Upper lobe of left lung (tissue), 4 donors: ENCODE measurements around the gene ADAMTS2.

ENCODE experiments used
- EP300 ChIP-seq, 4 donors: sonication (generic); formaldehyde crosslinking; IDR thresholded peaks; one replicate each; pipeline ENCODE4 v1.5.1; 2017; ENCODE audit warnings: antibody characterized with exemption in 4 of 4, control low read depth in 2 of 4
- POLR2AphosphoS5 ChIP-seq, 2 donors: sonication (generic); formaldehyde crosslinking; IDR thresholded peaks; one replicate each; pipeline ENCODE4 v1.5.1; 2017; ENCODE audit warnings: antibody characterized with exemption in 2 of 2
- TF ChIP-seq, protein P1 (sequence below), 6 experiments: fragments of 450-650 bp in 4 of 6; fragments of 200-600 bp in 2 of 6; sonication (generic) in 2 of 6; IDR thresholded peaks; one replicate each; pipeline ENCODE4 v1.5.1; 2016 to 2019; ENCODE audit warnings: antibody characterized with exemption in 6 of 6

DNA sequence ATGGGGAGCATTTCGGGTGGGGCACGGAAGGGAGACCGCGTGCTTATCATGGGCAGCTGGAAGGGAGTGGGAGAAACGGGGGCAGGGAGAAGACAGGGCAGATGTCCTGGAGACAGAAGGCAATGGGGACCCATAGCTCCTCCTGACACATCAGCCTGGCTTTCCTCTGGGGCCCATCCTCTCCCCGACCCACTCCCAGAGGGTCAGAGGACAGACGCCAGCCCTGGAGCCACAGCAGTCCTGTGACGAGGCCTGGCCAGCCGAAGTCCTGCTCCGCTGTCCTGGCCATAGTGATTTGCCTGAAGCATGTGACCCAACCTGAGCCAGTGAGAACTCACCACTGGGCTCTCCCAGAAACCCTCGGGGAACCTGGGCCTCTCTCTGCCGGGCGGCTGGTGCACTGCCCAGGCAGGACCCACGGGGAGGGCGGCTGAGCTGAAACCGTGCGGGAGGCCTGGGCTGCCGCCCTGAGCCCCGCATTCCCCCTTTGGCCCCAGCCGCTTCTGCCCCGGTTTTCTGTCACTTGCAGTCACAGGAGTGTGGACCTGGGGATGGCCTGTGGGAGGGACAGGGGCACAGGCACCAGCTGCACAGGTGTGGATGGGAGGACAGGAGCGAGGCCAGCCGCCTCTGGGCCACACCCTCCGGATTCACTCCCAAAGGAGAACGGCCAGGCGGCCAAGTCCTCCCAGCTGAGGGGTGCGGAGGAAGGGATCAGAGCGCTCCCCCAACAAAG, 19.8 kb downstream of the ADAMTS2 start:
- TF ChIP-seq EP300 (IDR thresholded peaks at IDR 0.05) = no peak
- TF ChIP-seq, protein P1, sequence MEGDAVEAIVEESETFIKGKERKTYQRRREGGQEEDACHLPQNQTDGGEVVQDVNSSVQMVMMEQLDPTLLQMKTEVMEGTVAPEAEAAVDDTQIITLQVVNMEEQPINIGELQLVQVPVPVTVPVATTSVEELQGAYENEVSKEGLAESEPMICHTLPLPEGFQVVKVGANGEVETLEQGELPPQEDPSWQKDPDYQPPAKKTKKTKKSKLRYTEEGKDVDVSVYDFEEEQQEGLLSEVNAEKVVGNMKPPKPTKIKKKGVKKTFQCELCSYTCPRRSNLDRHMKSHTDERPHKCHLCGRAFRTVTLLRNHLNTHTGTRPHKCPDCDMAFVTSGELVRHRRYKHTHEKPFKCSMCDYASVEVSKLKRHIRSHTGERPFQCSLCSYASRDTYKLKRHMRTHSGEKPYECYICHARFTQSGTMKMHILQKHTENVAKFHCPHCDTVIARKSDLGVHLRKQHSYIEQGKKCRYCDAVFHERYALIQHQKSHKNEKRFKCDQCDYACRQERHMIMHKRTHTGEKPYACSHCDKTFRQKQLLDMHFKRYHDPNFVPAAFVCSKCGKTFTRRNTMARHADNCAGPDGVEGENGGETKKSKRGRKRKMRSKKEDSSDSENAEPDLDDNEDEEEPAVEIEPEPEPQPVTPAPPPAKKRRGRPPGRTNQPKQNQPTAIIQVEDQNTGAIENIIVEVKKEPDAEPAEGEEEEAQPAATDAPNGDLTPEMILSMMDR (IDR thresholded peaks at IDR 0.05) = no peak
- no peak for TF ChIP-seq POLR2AphosphoS5 (IDR thresholded peaks at IDR 0.05)
